Measurements from ENCODE around the gene SLC26A8. TPM values are rescaled to one million over a fixed set of nuclear protein-coding genes. Genes with fewer than 3 reads are reported as not detected.

Gene SLC26A8
- total and polyA plus RNA-seq, 8 donors: 0.12 to 0.58 (median 0.15) TPM; not detected in 4

GRCh38 chr6:35929601-35930000, 94.8 kb downstream of the SLC26A8 start:
- Histone ChIP-seq H3K4me1 (no peaks in the 10 kb centered on the region), H3K4me3 (no peak overlapping the region), H3K27me3 (no peaks in the 10 kb centered on the region), H3K27ac (no peak overlapping the region), H3K9me3 (no peaks in the 10 kb centered on the region), H3K36me3 (no peaks in the 10 kb centered on the region)
- intact Hi-C loops (cut with DNase I; ENCODE audit: low total_unique reads): no loop called here
- no peak for TF ChIP-seq POLR2A (IDR thresholded peaks at IDR 0.05)
- no peak for TF ChIP-seq EP300 (IDR thresholded peaks at IDR 0.05)
- TF ChIP-seq POLR2AphosphoS5 (IDR thresholded peaks at IDR 0.05): no peak
- TF ChIP-seq, protein P1, sequence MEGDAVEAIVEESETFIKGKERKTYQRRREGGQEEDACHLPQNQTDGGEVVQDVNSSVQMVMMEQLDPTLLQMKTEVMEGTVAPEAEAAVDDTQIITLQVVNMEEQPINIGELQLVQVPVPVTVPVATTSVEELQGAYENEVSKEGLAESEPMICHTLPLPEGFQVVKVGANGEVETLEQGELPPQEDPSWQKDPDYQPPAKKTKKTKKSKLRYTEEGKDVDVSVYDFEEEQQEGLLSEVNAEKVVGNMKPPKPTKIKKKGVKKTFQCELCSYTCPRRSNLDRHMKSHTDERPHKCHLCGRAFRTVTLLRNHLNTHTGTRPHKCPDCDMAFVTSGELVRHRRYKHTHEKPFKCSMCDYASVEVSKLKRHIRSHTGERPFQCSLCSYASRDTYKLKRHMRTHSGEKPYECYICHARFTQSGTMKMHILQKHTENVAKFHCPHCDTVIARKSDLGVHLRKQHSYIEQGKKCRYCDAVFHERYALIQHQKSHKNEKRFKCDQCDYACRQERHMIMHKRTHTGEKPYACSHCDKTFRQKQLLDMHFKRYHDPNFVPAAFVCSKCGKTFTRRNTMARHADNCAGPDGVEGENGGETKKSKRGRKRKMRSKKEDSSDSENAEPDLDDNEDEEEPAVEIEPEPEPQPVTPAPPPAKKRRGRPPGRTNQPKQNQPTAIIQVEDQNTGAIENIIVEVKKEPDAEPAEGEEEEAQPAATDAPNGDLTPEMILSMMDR (IDR thresholded peaks at IDR 0.05): no peak
- WGBS, 5 donors: 82 to 95% (median 93%) methylated on average over 1 of the region's 1 CpG
- DNase-seq: no peak

DNA sequence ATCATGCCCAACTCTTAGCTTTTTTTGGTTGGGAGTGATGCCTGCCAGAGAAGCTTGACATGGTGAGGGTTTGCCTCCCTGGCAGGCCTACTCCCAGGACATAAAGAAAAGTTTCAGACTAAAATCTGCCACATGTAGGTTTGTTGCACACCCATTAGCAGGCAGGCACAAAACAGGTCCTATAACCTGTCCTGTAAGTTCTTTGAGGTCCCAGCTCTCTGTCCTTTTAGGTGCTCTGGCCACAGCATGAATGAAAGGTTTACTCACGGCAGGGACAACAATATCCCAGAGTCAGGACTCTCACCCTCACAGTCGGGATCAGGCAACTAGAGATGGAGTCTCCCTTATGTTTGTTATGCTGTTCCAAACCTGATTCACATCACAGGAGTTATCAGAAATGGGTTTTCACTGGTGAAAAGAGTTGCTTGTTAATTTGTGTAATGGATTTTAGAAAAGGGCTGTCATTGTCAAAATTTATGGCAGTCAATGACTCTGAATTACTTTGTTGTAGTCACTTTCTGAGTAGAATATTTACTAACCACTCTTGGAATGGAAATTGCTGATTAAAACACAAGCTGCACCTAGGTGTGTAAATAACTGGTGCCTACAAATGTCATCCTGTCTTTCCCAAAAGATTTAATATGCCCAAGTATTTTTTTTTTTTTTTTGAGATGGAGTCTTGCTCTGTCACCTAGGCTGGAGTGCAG, 97.8 kb downstream of the SLC26A8 start:
- Histone ChIP-seq H3K27ac (no peak overlapping the region), H3K4me1 (peaks cover 0 to 7% (median 3%) of the 10 kb centered on the region in 4 donors), H3K4me3 (no peak overlapping the region), H3K36me3 (no peaks in the 10 kb centered on the region), H3K27me3 (no peaks in the 10 kb centered on the region), H3K9me3 (no peaks in the 10 kb centered on the region)
- DNase-seq: no peak
- TF ChIP-seq POLR2A (IDR thresholded peaks at IDR 0.05) (no peak), EP300 (IDR thresholded peaks at IDR 0.05) (no peak), POLR2AphosphoS5 (IDR thresholded peaks at IDR 0.05) (no peak)
- TF ChIP-seq, protein P1 (IDR thresholded peaks at IDR 0.05): no peak
- WGBS, 5 donors: 34 to 69% (median 42%) methylated on average over 2 of the region's 2 CpGs
- intact Hi-C loops (cut with DNase I; ENCODE audit: low total_unique reads): no loop called here

GRCh38 chr6:35925961-35926360, 98.5 kb downstream of the SLC26A8 start:
- Histone ChIP-seq H3K4me3 (no peak overlapping the region), H3K4me1 (peaks cover 0 to 12% (median 6%) of the 10 kb centered on the region in 4 donors), H3K27me3 (no peaks in the 10 kb centered on the region), H3K27ac (no peak overlapping the region), H3K36me3 (no peaks in the 10 kb centered on the region), H3K9me3 (no peaks in the 10 kb centered on the region)
- TF ChIP-seq POLR2AphosphoS5 (IDR thresholded peaks at IDR 0.05) (no peak), POLR2A (IDR thresholded peaks at IDR 0.05) (no peak), EP300 (IDR thresholded peaks at IDR 0.05) (no peak)
- TF ChIP-seq, protein P1 (IDR thresholded peaks at IDR 0.05): no peak
- intact Hi-C loops (cut with DNase I; ENCODE audit: low total_unique reads): no loop called here
- 84 to 90% (median 87%) methylated on average over 3 of the region's 3 CpGs for WGBS, 5 donors
- DNase-seq: no peak

- Histone ChIP-seq H3K4me3 (no peak overlapping the region), H3K27me3 (no peaks in the 10 kb centered on the region), H3K36me3 (no peaks in the 10 kb centered on the region), H3K9me3 (no peaks in the 10 kb centered on the region), H3K27ac (no peak overlapping the region), H3K4me1 (peaks cover 2 to 23% (median 12%) of the 10 kb centered on the region in 4 donors)
- TF ChIP-seq EP300 (IDR thresholded peaks at IDR 0.05) (no peak), POLR2AphosphoS5 (IDR thresholded peaks at IDR 0.05) (no peak), POLR2A (IDR thresholded peaks at IDR 0.05) (no peak)
- TF ChIP-seq, protein P1 (IDR thresholded peaks at IDR 0.05): no peak
- WGBS, 5 donors: 95 to 100% (median 97%) methylated on average over 1 of the region's 1 CpG
- intact Hi-C loops (cut with DNase I; ENCODE audit: low total_unique reads): no loop called here
- no peak for DNase-seq
These were observed 100.3 kb downstream of the SLC26A8 start for GRCh38 chr6:35924146-35924545.

All from stomach (tissue), 9 donors.